ENCODE data around the gene ZP4.

DNA sequence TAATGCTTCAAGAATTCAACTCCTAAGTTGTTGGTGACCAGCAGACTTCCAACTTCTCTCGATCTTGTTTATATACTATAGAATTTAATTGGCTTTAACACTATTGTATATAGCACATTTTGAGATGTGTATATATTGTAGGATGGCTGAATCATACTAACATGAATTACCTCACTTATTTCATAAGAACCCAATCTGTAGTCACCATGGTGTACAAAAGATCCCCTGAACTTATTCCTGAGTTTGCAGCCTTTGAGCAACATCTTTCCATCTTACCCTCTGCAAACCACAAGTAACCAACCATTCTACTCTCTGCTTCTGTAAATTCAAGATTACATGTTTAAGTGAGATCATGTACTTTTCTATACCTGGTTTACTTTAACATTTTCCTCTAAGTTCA lies 12.3 kb downstream of the ZP4 start:
- TF ChIP-seq YY1 (IDR thresholded peaks at IDR 0.05; ENCODE audit: insufficient read depth, insufficient read length) (no peak), ZNF274 (IDR thresholded peaks at IDR 0.05; ENCODE audit: low read depth, low read length) (no peak)
